Skeletal muscle tissue (tissue), 4 donors: Measurements from ENCODE around the gene MRTFB. TPM values are rescaled to one million over a fixed set of nuclear protein-coding genes. Genes with fewer than 3 reads are reported as not detected.

Experiments
- H3K27ac ChIP-seq: one replicate; pipeline ENCODE4 v1.7.0; 2013; ENCODE audit warnings: mild to moderate bottlenecking, low read depth, low read length, inconsistent platforms
- H3K27me3 ChIP-seq, 3 donors: one replicate each; pipeline ENCODE4 v1.7.0; 2013; ENCODE audit warnings: low read length in 3 of 3; ENCODE audit not compliant: control insufficient read depth in 3 of 3, insufficient read depth in 3 of 3
- H3K36me3 ChIP-seq, 3 donors: one replicate each; pipeline ENCODE4 v1.7.0; 2013; ENCODE audit warnings: low read length in 3 of 3; ENCODE audit not compliant: control insufficient read depth in 3 of 3, insufficient read depth in 3 of 3
- H3K4me1 ChIP-seq, 3 donors: one replicate each; pipeline ENCODE4 v1.7.0; 2013; ENCODE audit warnings: low read length in 3 of 3, mild to moderate bottlenecking in 3 of 3; ENCODE audit not compliant: control insufficient read depth in 3 of 3, insufficient read depth in 3 of 3
- H3K4me3 ChIP-seq, 3 donors: one replicate each; pipeline ENCODE4 v1.7.0; 2013; ENCODE audit warnings: low read length in 3 of 3
- H3K9ac ChIP-seq, 3 donors: one replicate each; pipeline ENCODE4 v1.7.0; 2013; ENCODE audit warnings: low read length in 3 of 3, mild to moderate bottlenecking in 3 of 3, moderate library complexity in 2 of 3, low read depth in 1 of 3
- H3K9me3 ChIP-seq, 3 donors: one replicate each; pipeline ENCODE4 v1.7.0; 2013; ENCODE audit warnings: low read length in 3 of 3; ENCODE audit not compliant: control insufficient read depth in 3 of 3
- total RNA-seq: library from RNA; depleted of rRNA; stranded (reverse); fragments of >200 nt; gene quantifications from one replicate; pipeline ENCODE4 v1.2.3, GENCODE V29; 2014
- donor health status: Osteomylitis.

MRTFB gene
- total RNA-seq, 1 donor from 2014 or later = 13.0 TPM

- peaks cover 11 to 18% (median 12%) of the 10 kb centered on the region in 3 donors for H3K4me1 ChIP-seq
- H3K27me3 ChIP-seq = no peaks in the 10 kb centered on the region
- peaks cover 0 to 5% (median 5%) of the 10 kb centered on the region in 3 donors for H3K9me3 ChIP-seq
- H3K4me3 ChIP-seq = peak overlapping the region; percentile 87 to 92 (median 89)
- no peaks in the 10 kb centered on the region for H3K36me3 ChIP-seq
- H3K9ac ChIP-seq = peak overlapping the region; percentile 86 to 97 (median 93)
- peak overlapping the region; percentile 93 for H3K27ac ChIP-seq
Measured at GRCh38 chr16:14284930-14285512, 213.9 kb downstream of the MRTFB start.

DNA sequence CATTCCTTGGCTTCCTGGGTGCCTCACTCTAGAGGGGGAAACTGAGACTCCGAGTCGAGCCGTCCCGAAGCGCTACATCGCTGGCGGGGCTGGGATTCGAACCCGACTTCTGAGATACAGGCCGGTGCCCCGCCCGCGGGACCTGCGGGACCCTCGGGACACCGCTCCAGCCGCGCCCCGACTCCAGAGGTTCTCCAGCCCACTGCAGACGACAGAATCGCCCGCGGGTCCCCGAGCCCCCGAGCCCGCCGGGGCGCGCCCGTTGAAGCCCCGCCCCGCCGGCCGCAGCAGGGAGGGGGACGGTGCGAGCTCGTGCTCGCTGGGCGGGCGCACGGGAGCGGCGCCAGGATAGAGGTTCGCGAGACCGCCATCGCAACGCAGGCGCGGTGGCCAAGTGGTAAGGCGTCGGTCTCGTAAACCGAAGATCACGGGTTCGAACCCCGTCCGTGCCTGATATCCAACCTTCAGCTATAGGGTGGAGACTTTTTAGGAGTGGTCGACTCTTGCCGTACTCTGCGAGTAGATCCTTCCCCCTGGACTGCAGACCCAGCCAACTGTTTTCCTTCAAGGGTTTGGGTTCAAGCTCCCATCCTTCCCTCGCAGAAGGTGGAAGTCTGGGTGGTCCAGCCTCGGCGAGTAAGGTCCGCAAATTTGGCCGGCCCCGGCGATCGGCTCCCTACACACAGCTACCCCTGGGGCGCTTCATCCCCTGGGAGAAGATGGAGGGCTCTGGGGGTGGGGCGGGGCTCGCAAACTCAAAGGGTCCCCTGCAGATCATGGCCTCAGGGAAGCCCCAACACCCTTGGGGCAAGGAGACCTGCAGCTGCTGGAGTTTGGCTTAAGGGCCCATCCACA lies 214.6 kb downstream of the MRTFB start:
- peaks cover 0 to 5% (median 5%) of the 10 kb centered on the region in 3 donors for H3K9me3 ChIP-seq
- H3K9ac ChIP-seq = peak overlapping the region; percentile 86 to 97 (median 93)
- H3K27me3 ChIP-seq = no peaks in the 10 kb centered on the region
- H3K27ac ChIP-seq = peak overlapping the region; percentile 93
- H3K4me3 ChIP-seq = peak overlapping the region; percentile 87 to 92 (median 89)
- peaks cover 11 to 18% (median 12%) of the 10 kb centered on the region in 3 donors for H3K4me1 ChIP-seq
- H3K36me3 ChIP-seq = no peaks in the 10 kb centered on the region

GRCh38 chr16:14286368-14287230 lies 215.5 kb downstream of the MRTFB start:
- H3K27ac ChIP-seq = peak overlapping the region; percentile 93
- H3K9me3 ChIP-seq = peaks cover 0 to 5% (median 5%) of the 10 kb centered on the region in 3 donors
- peaks cover 11 to 18% (median 12%) of the 10 kb centered on the region in 3 donors for H3K4me1 ChIP-seq
- H3K4me3 ChIP-seq = peak overlapping the region; percentile 86 to 92 (median 89)
- H3K36me3 ChIP-seq = no peaks in the 10 kb centered on the region
- H3K9ac ChIP-seq = peak overlapping the region; percentile 62 to 97 (median 65)
- no peaks in the 10 kb centered on the region for H3K27me3 ChIP-seq

GRCh38 chr16:14289692-14290340 lies 218.7 kb downstream of the MRTFB start:
- H3K36me3 ChIP-seq = no peaks in the 10 kb centered on the region
- peaks cover 10 to 14% (median 11%) of the 10 kb centered on the region in 3 donors for H3K4me1 ChIP-seq
- H3K9ac ChIP-seq = no peak overlapping the region
- no peaks in the 10 kb centered on the region for H3K27me3 ChIP-seq
- H3K9me3 ChIP-seq = peaks cover 0 to 5% (median 5%) of the 10 kb centered on the region in 3 donors
- H3K4me3 ChIP-seq = no peak overlapping the region
- no peak overlapping the region for H3K27ac ChIP-seq

GRCh38 chr16:14291286-14291685 lies 220.2 kb downstream of the MRTFB start:
- Histone ChIP-seq H3K9ac (no peak overlapping the region), H3K9me3 (peaks cover 0 to 5% (median 5%) of the 10 kb centered on the region in 3 donors), H3K4me1 (peaks cover 4 to 6% (median 6%) of the 10 kb centered on the region in 3 donors), H3K4me3 (no peak overlapping the region), H3K36me3 (no peaks in the 10 kb centered on the region), H3K27ac (no peak overlapping the region), H3K27me3 (no peaks in the 10 kb centered on the region)

GRCh38 chr16:14292051-14292825 lies 221.1 kb downstream of the MRTFB start:
- H3K36me3 ChIP-seq = no peaks in the 10 kb centered on the region
- no peak overlapping the region for H3K27ac ChIP-seq

DNA sequence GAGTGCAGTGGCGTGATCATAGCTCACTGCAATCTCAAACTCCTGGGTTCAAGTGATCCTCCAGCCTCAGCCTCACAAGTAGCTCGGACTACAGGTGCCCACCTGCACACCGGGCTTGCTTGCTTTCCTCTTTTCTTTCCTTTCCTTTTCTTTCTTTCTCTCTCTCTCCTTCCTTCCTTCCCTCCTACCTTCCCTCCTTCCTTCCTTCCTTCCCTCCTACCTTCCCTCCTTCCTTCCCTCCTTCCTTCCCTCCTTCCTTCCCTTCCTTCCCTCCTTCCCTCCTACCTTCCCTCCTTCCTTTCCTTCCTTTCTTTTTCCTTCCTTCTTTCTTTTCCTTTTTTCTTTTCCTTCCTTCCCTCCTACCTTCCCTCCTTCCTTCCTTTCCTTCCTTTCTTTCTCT lies 225.5 kb downstream of the MRTFB start:
- H3K36me3 ChIP-seq = no peaks in the 10 kb centered on the region
- peaks cover 0 to 5% (median 4%) of the 10 kb centered on the region in 3 donors for H3K4me1 ChIP-seq
- H3K9me3 ChIP-seq = no peaks in the 10 kb centered on the region
- no peak overlapping the region for H3K4me3 ChIP-seq
- no peaks in the 10 kb centered on the region for H3K27me3 ChIP-seq
- H3K9ac ChIP-seq = no peak overlapping the region
- no peak overlapping the region for H3K27ac ChIP-seq

More at GRCh38 chr16:14292051-14292825, 221.1 kb downstream of the MRTFB start:
- no peak overlapping the region for H3K9ac ChIP-seq
- no peak overlapping the region for H3K4me3 ChIP-seq
- H3K9me3 ChIP-seq = peaks cover 0 to 5% (median 5%) of the 10 kb centered on the region in 3 donors
- H3K27me3 ChIP-seq = no peaks in the 10 kb centered on the region
- no peaks in the 10 kb centered on the region for H3K4me1 ChIP-seq

GRCh38 chr16:14298374-14299122 lies 227.4 kb downstream of the MRTFB start:
- Histone ChIP-seq H3K27ac (no peak overlapping the region), H3K27me3 (no peaks in the 10 kb centered on the region), H3K4me1 (peaks cover 0 to 8% (median 4%) of the 10 kb centered on the region in 3 donors)

More at GRCh38 chr16:14298374-14299122, 227.4 kb downstream of the MRTFB start:
- no peaks in the 10 kb centered on the region for H3K9me3 ChIP-seq
- no peak overlapping the region for H3K4me3 ChIP-seq
- no peak overlapping the region for H3K9ac ChIP-seq
- no peaks in the 10 kb centered on the region for H3K36me3 ChIP-seq
